GM18868 (cell line): ENCODE measurements around the gene ZNF275.
"Not testable (repeated sequence)": the region's sequence is repeated elsewhere in the genome, so short reads cannot be mapped to it uniquely, and the experiment has no call there.

Source experiments
- ATAC-seq: cut with Tn5 transposase; IDR thresholded peaks from one replicate; pipeline ENCODE4 v1.9.1; 2021; ENCODE audit warnings: mild to moderate bottlenecking, moderate library complexity; ENCODE audit not compliant: unreplicated experiment

ZNF275 gene

DNA sequence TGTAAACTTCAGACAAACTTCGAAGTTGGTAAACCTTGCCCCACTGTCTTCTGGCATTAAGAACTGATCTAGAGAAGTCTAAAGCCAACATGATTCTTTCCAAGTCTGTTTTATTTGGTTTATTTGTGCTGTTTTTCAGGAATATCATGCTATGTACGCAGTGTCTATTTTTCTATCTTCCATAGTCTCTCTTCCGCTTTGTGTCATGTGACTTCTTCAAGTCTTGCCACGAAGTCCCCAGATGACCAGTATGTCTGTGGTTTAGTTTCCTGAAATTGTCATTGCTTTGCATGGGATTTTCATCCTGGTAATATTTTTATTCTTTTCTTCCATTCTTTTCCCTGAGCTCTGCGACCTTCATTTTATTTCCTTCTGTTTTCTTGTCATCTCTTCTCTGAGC, 52.1 kb downstream of the ZNF275 start:
- ATAC-seq: no peak

DNA sequence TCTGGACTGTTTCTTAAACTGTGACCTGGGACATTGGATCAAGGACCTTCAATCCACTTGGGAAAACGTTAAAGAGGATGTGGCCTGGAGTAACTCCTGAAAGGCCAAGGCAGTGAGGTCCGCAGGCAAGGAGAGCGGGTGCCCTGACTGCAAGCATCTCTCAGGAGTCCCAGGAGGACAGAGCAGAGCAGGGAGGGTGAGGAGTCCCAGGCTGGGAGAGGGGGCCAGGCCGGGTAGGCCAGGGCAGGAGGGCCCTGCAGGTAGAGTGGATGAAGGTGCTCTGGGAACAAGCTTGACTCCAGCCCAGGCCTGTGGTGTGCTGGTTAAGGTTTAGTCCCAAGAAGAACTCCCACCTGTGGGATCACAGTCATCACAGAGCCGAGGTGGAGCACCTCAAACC, 53.4 kb downstream of the ZNF275 start:
- ATAC-seq: no peak

DNA sequence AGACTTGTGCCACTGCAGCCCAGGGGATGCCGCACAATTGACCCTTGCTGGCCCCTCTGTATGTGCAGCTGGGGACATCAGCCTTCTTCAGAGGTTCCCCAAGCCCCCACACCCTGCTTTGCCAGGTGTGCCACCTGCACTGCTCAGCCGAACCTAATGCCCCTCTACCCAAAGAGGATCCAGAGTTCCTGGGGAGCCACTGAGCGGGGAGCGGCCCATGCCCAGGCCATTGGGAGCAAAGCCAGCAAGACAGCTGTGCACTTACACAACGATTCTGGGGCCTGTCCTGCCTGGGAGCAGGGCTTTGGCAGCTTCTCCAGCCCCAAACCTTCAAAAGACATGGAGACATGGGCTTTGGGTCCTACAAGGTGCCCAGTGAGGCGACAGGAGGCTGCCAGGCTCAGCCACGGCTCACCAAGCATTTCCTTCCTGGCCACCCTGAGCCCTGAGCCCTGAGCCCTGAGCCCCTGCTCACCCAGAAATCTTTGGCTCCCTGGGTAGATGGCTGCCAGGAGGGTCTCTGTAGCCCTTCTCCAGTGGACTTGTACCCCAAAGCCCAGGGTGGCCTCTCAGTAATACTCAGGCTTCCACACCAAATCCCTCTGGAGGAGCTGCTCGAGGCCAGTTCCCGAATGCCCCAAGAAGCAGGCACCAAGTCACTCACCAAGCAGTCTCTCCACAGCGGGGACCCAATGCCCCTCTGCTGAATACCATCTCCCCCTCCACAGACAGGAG, 54.2 kb downstream of the ZNF275 start:
- ATAC-seq: no peak

DNA sequence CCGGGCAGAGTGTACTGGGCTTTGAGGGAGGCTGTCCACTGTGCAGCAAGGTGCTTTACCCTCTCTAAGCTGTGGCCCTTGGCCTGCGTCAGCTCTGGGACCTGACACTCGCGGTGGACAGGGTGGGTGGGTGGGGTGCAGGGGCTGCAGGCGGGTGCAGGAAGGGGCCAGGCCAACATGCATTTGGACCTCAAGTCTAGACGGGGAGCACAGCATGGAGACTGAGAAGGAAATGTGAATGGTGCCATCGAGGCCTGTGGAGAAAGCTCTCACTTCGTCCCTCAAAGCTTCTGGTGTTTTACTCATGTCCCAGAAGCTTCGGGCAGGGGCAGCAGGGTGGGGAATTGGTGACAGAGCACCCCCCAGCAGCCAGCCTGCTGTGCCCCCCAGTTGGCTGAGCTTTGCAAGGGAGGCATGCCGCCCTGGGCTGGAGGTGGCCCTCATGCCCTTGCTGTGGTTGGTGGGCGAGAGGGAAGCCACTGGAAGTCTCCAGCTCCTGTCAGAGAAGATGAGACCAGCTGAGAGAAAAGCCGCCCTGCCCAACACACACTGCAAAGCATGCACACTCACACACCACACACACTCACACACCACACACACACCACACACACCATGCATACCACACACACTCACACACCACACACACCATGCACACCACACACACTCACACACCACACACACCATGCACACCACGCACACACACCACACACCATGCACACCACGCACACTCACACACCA, 54.9 kb downstream of the ZNF275 start:
- ATAC-seq: no peak

DNA sequence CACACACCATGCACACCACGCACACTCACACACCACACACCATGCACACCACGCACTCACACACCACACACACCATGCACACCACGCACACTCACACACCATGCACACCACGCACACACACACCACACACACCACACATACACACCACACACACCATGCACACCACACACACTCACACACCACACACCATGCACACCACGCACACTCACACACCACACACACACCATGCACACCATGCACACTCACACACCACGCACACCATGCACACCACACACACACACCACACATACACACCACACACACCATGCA, 55.5 kb downstream of the ZNF275 start:
- ATAC-seq: not testable (repeated sequence)

DNA sequence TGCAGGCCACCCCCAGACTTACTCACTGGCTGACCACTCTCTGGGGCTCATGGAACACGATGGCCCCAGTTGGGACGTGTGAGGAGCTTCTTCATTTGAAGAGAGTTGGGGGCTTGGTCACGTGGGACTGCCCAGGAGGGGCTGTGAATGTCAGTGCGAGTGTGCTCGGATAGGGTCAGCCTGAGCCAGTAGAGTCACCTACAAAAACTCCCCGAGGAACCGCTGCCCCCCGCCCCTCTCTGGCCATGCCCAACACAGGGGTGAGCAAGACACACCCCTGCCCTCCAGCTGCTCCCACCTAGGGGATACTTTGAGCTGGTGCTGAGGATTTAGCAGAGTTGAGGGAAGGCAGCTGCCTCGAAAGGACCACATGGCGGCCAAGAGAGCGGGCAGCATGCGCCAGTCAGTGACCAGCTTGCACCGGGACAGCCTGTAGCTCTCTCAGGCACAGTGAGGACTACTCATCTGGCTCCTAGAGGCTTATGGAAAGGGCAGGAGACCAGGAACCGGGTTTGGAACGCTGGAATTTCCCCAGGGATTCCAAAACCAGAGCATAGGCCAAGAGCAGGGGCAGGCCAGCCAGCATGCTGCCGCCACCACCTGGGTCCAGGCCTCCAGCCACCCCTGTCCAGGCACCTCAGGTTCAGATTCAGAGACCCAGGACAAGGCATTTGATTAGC, 58.8 kb downstream of the ZNF275 start:
- no peak for ATAC-seq

DNA sequence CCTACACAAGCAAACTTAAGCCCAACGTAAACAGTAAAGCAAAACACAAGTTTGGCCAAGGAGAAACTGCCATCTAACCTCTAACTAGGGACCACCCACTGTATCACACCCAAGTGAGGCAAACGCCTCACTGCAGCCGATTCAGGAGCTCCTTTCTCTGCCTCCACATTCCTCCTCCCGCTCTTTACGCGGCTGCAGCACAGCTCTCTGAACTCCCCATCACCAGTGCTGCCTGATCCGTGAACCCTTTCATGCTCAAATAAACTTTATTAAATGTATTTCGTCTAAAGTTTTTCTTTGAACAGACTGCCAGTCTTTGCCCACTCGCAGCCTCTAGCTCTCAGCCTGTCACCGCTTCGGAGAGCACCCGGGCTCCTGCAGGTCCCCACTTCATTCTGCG, 60.7 kb downstream of the ZNF275 start:
- ATAC-seq: no peak

DNA sequence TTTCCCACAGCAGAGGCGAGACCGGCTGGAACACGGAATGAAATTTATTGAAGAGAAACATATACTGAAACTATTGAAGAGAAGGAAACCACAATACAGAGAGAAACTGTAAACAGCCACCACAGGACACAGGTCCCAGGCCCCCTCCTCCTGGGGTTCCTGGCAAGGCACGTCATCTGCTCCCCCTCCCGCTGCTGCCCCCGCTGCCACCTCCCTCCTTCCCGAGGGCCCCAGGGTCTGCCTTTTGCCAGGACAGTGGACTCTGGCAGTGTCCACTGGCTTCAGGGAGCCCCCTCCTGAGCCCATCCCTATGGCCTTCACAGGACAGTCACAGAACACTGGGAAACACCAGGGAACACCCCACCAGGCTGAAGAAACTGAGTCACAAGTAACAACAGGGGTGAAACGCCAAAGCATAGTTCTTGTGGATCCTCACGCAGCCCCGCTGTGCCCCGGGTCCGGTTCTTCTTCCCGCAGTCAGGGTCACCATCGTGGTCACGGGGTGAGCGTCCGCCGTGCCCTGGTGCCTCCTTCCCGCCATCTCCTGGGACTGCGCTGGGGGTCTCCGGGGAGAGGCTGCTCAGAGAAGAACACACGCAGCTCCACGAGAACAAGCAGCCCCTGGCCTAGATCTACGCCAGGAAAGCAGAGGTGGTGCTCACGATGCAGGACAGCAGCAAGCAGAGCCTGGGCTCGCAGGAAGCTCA, 61.8 kb downstream of the ZNF275 start:
- ATAC-seq: no peak

DNA sequence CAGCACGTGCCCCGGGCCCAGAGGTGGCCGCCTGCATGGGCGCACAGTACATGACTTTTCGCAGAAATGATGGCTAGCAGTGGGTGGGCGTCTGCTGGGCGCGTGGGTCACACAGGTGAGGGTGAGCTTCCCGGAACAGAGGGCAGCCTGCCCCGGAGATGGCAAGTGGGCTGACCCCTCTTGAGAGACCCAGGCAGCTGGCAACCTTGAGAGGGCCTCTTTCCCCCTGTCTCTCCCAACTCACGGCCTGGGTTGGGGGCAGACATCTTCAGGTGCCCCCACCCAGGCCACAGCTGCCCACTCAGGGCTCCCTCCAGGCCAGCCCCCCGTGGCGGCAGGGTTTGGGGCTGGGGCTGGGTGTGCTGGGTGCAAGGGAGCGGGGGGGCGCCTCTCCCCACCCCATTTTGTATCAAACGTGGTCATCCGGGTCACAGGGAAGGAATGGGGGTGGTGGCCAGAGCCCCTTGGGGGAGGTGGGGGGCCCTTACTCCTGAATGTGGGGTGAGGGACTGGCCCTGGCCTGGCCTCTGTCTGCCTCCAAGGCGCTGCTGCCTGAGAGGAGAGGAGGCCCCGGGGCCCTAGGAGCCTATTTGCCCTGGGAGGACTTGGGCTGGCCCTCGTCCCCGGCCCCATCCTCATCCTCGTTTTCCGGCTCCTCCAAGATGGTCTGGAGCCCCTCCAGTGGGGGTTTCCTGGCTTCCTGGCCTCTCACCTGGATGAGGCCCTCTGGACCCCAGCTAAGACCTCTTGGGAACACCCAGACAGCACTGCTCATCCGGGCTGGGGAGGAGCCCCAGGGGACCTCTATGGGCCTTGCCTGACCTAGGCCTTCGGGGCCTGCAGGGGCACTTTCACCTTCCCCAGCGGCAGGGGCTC, 62.6 kb downstream of the ZNF275 start:
- ATAC-seq: no peak

DNA sequence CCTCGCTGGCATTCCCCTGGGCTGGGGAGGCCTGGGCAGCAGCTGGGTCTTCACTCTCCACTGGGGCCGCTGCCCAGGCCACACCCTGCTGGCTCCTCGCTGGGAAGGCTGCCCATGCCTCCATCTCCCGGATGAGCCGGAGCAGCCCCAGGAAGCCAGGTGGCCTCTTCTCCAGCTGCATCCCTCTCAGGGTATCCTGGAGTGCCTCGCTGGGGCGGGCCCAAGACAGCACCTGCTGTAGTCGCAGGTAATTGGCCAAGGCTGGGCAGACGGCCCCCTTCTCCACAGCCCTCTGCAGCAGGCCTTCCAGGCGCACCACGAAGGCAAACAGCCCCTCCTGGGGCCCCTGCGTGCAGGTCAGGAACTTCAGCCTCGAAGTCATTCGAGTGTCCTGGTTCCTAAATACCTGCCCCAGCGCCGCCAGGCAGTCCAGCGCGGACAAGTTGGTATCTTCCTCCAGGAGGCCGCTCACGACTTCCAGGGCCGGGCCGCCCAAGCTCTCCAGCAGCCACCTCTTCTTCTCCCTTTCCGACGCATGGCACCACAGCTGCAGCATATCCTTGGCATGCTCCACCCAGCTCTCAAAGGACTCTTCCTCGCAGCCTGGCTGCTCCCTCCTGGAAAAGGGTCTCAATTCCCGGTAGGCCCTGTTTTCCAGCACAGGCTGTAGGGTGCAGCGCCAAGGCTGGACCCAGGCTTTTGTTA, 63.5 kb downstream of the ZNF275 start:
- ATAC-seq: no peak

DNA sequence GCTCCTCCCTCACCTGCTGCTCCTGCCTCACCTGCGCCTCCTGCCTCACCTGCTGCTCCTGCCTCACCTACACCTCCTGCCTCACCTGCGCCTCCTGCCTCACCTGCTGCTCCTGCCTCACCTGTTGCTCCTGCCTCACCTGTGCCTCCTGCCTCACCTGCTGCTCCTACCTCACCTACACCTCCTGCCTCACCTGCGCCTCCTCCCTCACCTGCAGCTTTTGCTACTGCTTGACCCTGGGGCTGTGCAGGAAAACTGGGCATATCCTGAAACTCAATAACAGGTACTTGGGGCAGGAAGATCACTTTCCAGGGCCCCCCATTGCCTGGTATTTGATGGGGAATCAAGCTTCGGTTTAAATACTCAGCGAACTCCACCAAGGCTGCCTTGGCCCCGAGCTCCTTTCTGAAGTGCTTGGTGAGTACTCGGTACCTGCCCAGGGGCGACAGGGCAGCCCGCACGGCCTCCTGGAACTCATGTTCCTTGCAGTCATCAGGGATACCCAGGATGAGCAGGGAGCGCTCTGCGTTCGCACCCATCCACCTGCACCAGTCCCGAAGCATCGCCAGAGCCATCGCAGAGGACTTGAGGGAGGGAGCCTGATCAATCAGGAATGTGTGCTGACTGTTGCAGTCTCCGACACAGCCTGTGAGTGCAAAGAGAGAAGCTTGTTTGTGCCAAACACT, 64.5 kb downstream of the ZNF275 start:
- no peak for ATAC-seq

DNA sequence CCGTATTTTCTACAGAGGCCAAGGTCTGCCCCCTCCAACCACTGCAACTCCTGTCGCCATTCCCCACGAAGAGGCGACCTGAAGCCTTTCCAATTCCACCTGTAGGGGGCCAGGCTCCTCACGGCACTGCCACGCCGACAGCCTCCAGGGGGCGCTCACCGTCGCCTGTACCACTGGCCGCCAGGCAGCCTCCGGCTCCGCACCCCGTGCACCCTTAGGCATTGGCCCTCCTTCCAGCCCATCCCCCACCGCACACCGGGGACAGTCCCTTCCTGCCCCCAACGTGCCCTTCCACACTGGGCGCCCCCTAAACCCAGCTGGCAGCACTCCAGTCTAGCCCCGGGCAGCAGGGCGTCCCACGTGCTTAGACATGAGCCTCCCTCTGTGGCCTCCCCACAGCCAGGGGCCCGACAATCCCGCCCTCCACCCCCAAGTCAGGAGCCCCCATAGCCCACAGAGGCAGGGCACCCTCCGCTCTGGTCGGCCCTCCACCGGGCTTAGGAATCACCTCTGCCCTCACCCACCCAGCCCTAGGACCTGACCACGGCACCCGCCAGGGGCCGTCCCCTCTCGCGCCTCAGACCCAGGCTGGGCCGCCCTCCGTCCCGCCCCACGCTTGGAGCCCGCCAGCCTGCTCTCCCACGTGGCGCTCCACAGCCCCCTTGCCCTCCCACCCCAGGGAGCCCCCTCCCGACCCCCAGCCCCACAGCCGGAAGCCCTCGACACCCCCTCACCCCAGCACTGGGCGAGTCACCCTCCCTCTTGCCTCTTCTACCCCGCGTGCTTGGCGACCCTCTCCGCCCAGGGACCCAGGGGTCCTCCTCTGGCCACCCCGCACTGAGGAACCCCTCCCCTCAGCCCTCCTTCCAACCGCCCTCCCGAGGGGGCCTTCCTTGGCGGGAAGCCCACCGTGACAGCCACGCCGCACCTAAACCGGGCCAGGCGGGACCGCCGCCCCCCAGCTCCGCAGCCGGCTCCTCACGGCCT, 66.5 kb downstream of the ZNF275 start:
- ATAC-seq: no peak

DNA sequence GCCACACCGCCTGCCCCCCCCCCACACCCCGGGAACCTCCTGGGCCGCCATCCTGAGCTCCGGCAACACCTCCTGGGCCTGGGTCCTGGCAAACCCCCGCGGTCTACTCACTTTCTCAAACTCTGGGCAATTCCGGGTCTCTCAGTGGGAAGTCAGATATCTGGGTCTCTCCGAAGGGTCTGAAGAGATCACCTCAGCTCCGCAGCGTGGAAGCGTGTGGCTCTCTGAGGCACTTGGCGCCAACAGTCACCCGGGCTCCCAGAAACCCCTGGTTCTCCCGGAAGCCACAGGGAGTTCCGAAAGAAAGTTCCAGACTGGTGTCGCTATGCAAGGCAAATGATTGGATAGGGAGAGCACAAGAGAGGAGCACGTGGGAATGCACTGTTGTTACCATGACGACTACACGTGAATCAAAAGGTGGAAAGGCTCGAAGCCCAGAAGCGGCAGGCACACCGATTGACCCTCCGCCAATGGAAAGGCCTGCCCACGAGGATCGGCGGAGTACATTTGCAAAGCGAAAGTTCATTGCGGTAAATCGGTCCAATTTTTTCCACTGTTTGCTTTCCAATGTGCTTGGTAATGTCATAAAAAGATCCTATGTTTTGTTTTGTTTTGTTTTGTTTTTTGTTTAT, 67.3 kb downstream of the ZNF275 start, which contains the start of gene PNMA6E:
TSS of gene PNMA6E (minus strand) at position 218 of the 632 bp plus-strand sequence. CDS start 2,501 bp downstream, outside the sequence.
- ATAC-seq: no peak
